K562 (cell line): Measurements from ENCODE around the gene TTC39B.

Experiments used
- CBX1 ChIP-seq: sonication (generic); IDR thresholded peaks from 2 replicates; pipeline ENCODE4 v1.6.1; 2016; ENCODE audit warnings: antibody characterized with exemption, low read depth, mild to moderate bottlenecking
- CREB3L1 ChIP-seq: fragments of 450-650 bp; IDR thresholded peaks from 2 replicates; pipeline ENCODE4 v1.6.1; 2014; ENCODE audit warnings: low read depth, mild to moderate bottlenecking, moderate library complexity, borderline replicate concordance
- FOSL1 ChIP-seq: fragments of 200-800 bp; sonication (Bioruptor generic); conservative IDR thresholded peaks from 2 replicates; pipeline ENCODE4 v1.6.1; 2016; ENCODE audit warnings: missing genetic modification characterization, missing compliant biosample characterization
- MAX ChIP-seq: sonication (generic); formaldehyde crosslinking; IDR thresholded peaks from 2 replicates; pipeline ENCODE4 v1.9.0; 2022; ENCODE audit warnings: mild to moderate bottlenecking, missing genetic modification reagents
- MEIS2 ChIP-seq: fragments of 450-650 bp; IDR thresholded peaks from 2 replicates; pipeline ENCODE4 v1.6.1; 2014; ENCODE audit warnings: mild to moderate bottlenecking; ENCODE audit not compliant: partially characterized antibody
- POLR2A ChIP-seq: fragments of 450-650 bp; conservative IDR thresholded peaks from 2 replicates; pipeline ENCODE4 v1.6.1; 2016
- YY1 ChIP-seq, 3 experiments: IDR thresholded peaks; 2 replicates each; pipeline ENCODE4 v1.6.1; 2011; ENCODE audit warnings: low read length in 2 of 3, mild to moderate bottlenecking in 2 of 3, moderate library complexity in 2 of 3, borderline replicate concordance in 1 of 3, control low read depth in 1 of 3, low read depth in 1 of 3; ENCODE audit not compliant: insufficient read depth in 3 of 3, insufficient replicate concordance in 2 of 3, control insufficient read depth in 1 of 3, insufficient read length in 1 of 3; ENCODE audit errors: extremely low read depth in 1 of 3
- ZFP91 ChIP-seq: sonication (generic); formaldehyde crosslinking; IDR thresholded peaks from 2 replicates; pipeline ENCODE4 v1.8.0; 2022; ENCODE audit warnings: mild to moderate bottlenecking, missing genetic modification reagents
- ZNF143 ChIP-seq: sonication (generic); formaldehyde crosslinking; IDR thresholded peaks from 2 replicates; pipeline ENCODE4 v1.9.0; 2022; ENCODE audit warnings: mild to moderate bottlenecking, missing genetic modification reagents
- ZNF507 ChIP-seq: conservative IDR thresholded peaks from 2 replicates; pipeline ENCODE4 v1.6.1; 2017; ENCODE audit warnings: missing genetic modification characterization, missing compliant biosample characterization
- TF ChIP-seq, protein P1 (sequence below): fragments of 450-650 bp; formaldehyde crosslinking; IDR thresholded peaks from 2 replicates; pipeline ENCODE4 v1.4.0; 2020; ENCODE audit warnings: mild to moderate bottlenecking, moderate library complexity

DNA sequence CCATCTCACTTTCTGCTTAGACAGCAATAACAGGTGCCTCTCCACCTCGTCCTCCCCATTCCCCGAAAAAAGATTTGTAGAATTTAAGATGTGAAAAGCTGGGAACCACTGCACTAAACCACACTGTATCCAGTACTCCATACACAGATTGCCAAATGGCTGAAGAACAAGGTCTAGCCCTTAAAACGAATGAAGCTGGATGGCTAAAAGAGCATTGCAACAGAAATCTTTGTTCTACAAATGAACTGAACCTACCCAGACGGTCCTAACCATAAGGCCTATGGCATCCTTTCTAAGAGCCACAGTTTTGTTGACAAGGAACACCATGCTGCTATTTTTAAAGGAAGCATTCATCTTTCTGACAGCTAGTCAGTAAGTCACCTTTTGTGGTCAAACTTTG, 152.3 kb downstream of the TTC39B start:
- TF ChIP-seq YY1 (IDR thresholded peaks at IDR 0.05; ENCODE audit: borderline replicate concordance in 1 of 3, control insufficient read depth in 1 of 3, extremely low read depth in 1 of 3, insufficient read depth in 3 of 3, insufficient read length in 1 of 3, insufficient replicate concordance in 2 of 3, low read depth in 1 of 3, low read length in 2 of 3) = no peak
- TF ChIP-seq CREB3L1 = no peak
- TF ChIP-seq ZFP91 (CRISPR knock-in tag) = no peak
- TF ChIP-seq, protein P1, sequence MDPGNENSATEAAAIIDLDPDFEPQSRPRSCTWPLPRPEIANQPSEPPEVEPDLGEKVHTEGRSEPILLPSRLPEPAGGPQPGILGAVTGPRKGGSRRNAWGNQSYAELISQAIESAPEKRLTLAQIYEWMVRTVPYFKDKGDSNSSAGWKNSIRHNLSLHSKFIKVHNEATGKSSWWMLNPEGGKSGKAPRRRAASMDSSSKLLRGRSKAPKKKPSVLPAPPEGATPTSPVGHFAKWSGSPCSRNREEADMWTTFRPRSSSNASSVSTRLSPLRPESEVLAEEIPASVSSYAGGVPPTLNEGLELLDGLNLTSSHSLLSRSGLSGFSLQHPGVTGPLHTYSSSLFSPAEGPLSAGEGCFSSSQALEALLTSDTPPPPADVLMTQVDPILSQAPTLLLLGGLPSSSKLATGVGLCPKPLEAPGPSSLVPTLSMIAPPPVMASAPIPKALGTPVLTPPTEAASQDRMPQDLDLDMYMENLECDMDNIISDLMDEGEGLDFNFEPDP (CRISPR knock-in tag) = no peak
- no peak for TF ChIP-seq POLR2A
- no peak for TF ChIP-seq ZNF143 (CRISPR knock-in tag)
- no peak for TF ChIP-seq CBX1
- no peak for TF ChIP-seq FOSL1
- no peak for TF ChIP-seq MAX (CRISPR knock-in tag)
- no peak for TF ChIP-seq MEIS2
- TF ChIP-seq ZNF507 (tag) = no peak
